A549 (cell line): ENCODE measurements around the gene DERA. TPM values are rescaled to one million over a fixed set of nuclear protein-coding genes. Genes with fewer than 3 reads are reported as not detected.

ENCODE experiments used
- ATAC-seq, 2 experiments: fragments of 200-7000 bp in 1 of 2; fragments of >200 bp in 1 of 2; cut with Nextera tagmentation in 1 of 2; cut with Tn5 transposase in 1 of 2; 3 replicates each; pipeline versions ENCODE4 v1.8.0 to v1.9.1; 2018 to 2020; ENCODE audit warnings: mild to moderate bottlenecking in 1 of 2, moderate library complexity in 1 of 2
- CTCF ChIA-PET: fragments of 300-600 bp; sonication (Branson Sonifier 250); formaldehyde crosslinking; extraction: SDS; loops from one replicate; lab custom pipeline; 2021; ENCODE audit warnings: antibody characterized with exemption, inconsistent platforms; lab: Yijun Ruan, JAX
- POLR2A ChIA-PET: fragments of 350-600 bp; formaldehyde crosslinking; extraction: SDS; loops from one replicate; lab custom pipeline; 2021; ENCODE audit warnings: antibody characterized with exemption, inconsistent platforms; lab: Yijun Ruan, JAX
- DNase-seq, 2 experiments: peaks; one replicate each; pipeline versions ENCODE4 v3.0.0 to v3.0.0-alpha.2; 2011 to 2016; ENCODE audit warnings: low read depth in 1 of 2, low spot score in 1 of 2
- FAIRE-seq: peaks from 2 replicates; lab custom pipeline; 2011; peaks lifted over from hg19 to GRCh38; lab: Jason Lieb, UNC
- H3K27ac ChIP-seq, 2 experiments: fragments of >200 bp; sonication (Bioruptor Twin); formaldehyde crosslinking; 3 replicates each; pipeline ENCODE4 v1.5.1; 2016 to 2017
- H3K4me1 ChIP-seq: fragments of >200 bp; sonication (Bioruptor Twin); formaldehyde crosslinking; 3 replicates; pipeline ENCODE4 v1.6.1; 2016
- H3K4me2 ChIP-seq: fragments of >200 bp; sonication (Bioruptor Twin); formaldehyde crosslinking; 3 replicates; pipeline ENCODE4 v1.6.1; 2016
- H3K4me3 ChIP-seq: fragments of >200 bp; sonication (Bioruptor Twin); formaldehyde crosslinking; 3 replicates; pipeline ENCODE4 v1.5.1; 2016
- H3K9me3 ChIP-seq: fragments of >200 bp; sonication (Bioruptor Twin); formaldehyde crosslinking; 3 replicates; pipeline ENCODE4 v1.6.1; 2016
- BHLHE40 ChIP-seq: IDR thresholded peaks from 2 replicates; pipeline ENCODE4 v1.6.1; 2012; ENCODE audit warnings: low read depth, low read length, inconsistent platforms
- CBX8 ChIP-seq: fragments of 200-600 bp; sonication (generic); IDR thresholded peaks from 2 replicates; pipeline ENCODE4 v1.6.1; 2016
- CHD2 ChIP-seq: fragments of 150-350 bp; IDR thresholded peaks from 2 replicates; pipeline ENCODE4 v1.6.1; 2014; ENCODE audit warnings: low read length; ENCODE audit not compliant: partially characterized antibody
- E2F6 ChIP-seq: IDR thresholded peaks from 2 replicates; pipeline ENCODE4 v1.6.1; 2012; ENCODE audit warnings: low read depth, borderline replicate concordance
- EHF ChIP-seq: fragments of 250-450 bp; sonication (Bioruptor Pico); IDR thresholded peaks from 2 replicates; pipeline ENCODE4 v1.5.0; 2020; ENCODE audit warnings: mild to moderate bottlenecking
- FOSB ChIP-seq: fragments of 250-450 bp; sonication (Bioruptor Pico); IDR thresholded peaks from 2 replicates; pipeline ENCODE4 v1.5.0; 2020; ENCODE audit warnings: mild to moderate bottlenecking, moderate library complexity
- HES2 ChIP-seq: fragments of >200 bp; sonication (Bioruptor Twin); formaldehyde crosslinking; IDR thresholded peaks from 2 replicates; pipeline ENCODE4 v1.6.1; 2016
- HMGXB4 ChIP-seq: fragments of 250-450 bp; sonication (Bioruptor Pico); IDR thresholded peaks from 2 replicates; pipeline ENCODE4 v1.5.0; 2021; ENCODE audit warnings: mild to moderate bottlenecking, moderate library complexity, borderline replicate concordance
- HOXA7 ChIP-seq: fragments of 250-450 bp; sonication (Bioruptor Pico); IDR thresholded peaks from 2 replicates; pipeline ENCODE4 v1.5.0; 2020; ENCODE audit warnings: mild to moderate bottlenecking, moderate library complexity
- HOXB5 ChIP-seq: fragments of 250-450 bp; sonication (Bioruptor Pico); IDR thresholded peaks from 2 replicates; pipeline ENCODE4 v1.5.0; 2020; ENCODE audit warnings: mild to moderate bottlenecking, moderate library complexity
- JUN ChIP-seq, 2 experiments: fragments of >200 bp; sonication (Bioruptor Twin); formaldehyde crosslinking; IDR thresholded peaks; 2 replicates in 1 of 2; 3 replicates in 1 of 2; pipeline ENCODE4 v1.6.1; 2016 to 2017
- JUNB ChIP-seq: fragments of >200 bp; sonication (Bioruptor Twin); formaldehyde crosslinking; IDR thresholded peaks from 2 replicates; pipeline ENCODE4 v1.6.1; 2016
- MAFK ChIP-seq: fragments of 450-650 bp; IDR thresholded peaks from 2 replicates; pipeline ENCODE4 v1.6.1; 2014; ENCODE audit not compliant: partially characterized antibody
- MAZ ChIP-seq: fragments of 150-350 bp; IDR thresholded peaks from 2 replicates; pipeline ENCODE4 v1.6.1; 2014; ENCODE audit warnings: antibody characterized with exemption, low read depth, low read length, borderline replicate concordance
- PBX3 ChIP-seq: IDR thresholded peaks from 2 replicates; pipeline ENCODE4 v1.6.1; 2012
- RARB ChIP-seq: fragments of 250-450 bp; sonication (Bioruptor Pico); IDR thresholded peaks from 2 replicates; pipeline ENCODE4 v1.8.0; 2021; ENCODE audit warnings: mild to moderate bottlenecking, moderate library complexity
- RFX5 ChIP-seq: fragments of 450-650 bp; IDR thresholded peaks from 2 replicates; pipeline ENCODE4 v1.7.1; 2014; ENCODE audit warnings: antibody characterized with exemption, mild to moderate bottlenecking, moderate library complexity
- SMC3 ChIP-seq: fragments of >200 bp; sonication (Bioruptor Twin); formaldehyde crosslinking; IDR thresholded peaks from 3 replicates; pipeline ENCODE4 v1.6.1; 2018; ENCODE audit warnings: inconsistent platforms
- SREBF2 ChIP-seq: fragments of 450-650 bp; IDR thresholded peaks from 2 replicates; pipeline ENCODE4 v1.6.1; 2014; ENCODE audit warnings: mild to moderate bottlenecking, moderate library complexity
- TP53 ChIP-seq: fragments of 250-450 bp; sonication (Bioruptor Pico); IDR thresholded peaks from 2 replicates; pipeline ENCODE4 v1.5.0; 2021; ENCODE audit warnings: mild to moderate bottlenecking, moderate library complexity
- ZNF302 ChIP-seq: fragments of 250-450 bp; sonication (Bioruptor Pico); IDR thresholded peaks from 2 replicates; pipeline ENCODE4 v1.9.0; 2021; ENCODE audit warnings: inconsistent platforms, mild to moderate bottlenecking, moderate library complexity
- ZSCAN20 ChIP-seq: fragments of 250-450 bp; sonication (Bioruptor Pico); IDR thresholded peaks from 2 replicates; pipeline ENCODE4 v1.8.0; 2022; ENCODE audit warnings: mild to moderate bottlenecking, moderate library complexity
- WGBS: methylation state at CpG from one replicate; pipeline ENCODE4 v1.1.6; 2017; ENCODE audit errors: missing lambda C conversion rate; 5-methylcytosine and 5-hydroxymethylcytosine counted together
- polyA plus RNA-seq, 4 experiments: library from polyadenylated mRNA; depleted of rRNA in 3 of 4; stranded (reverse); fragments of >200 nt; fragmentation: RNase III in 1 of 4; extraction: RNeasy Plus Mini Kit Qiagen cat#74134 plus additional on column Dnase treatment in 1 of 4; gene quantifications; 2 replicates in 3 of 4; 3 replicates in 1 of 4; pipeline ENCODE4 v1.2.3, GENCODE V29; 2011 to 2017

The DERA gene
- polyA plus RNA-seq, 2 of the 4 experiments (the other 2 are of a cell fraction) = 45.2 to 65.0 TPM

- TF ChIP-seq HMGXB4 (CRISPR knock-in tag) (no peak), SMC3 (no peak), TP53 (CRISPR knock-in tag) (no peak), SREBF2 (no peak), HOXB5 (CRISPR knock-in tag) (no peak), ZSCAN20 (CRISPR knock-in tag) (no peak), E2F6 (no peak)
Measured at GRCh38 chr12:16018306-16018705, 107.2 kb downstream of the DERA start (continued).

GRCh38 chr12:16019136-16019535, 108.0 kb downstream of the DERA start:
- H3K4me2 ChIP-seq = no peak overlapping the region
- FAIRE-seq (no peak), ATAC-seq (no peak), DNase-seq (no peak)
- H3K27ac ChIP-seq = no peak overlapping the region
- H3K4me1 ChIP-seq = no peaks in the 10 kb centered on the region
- H3K9me3 ChIP-seq = peaks cover 10% of the 10 kb centered on the region; the same call in 2 of the 3 replicates
- ChIA-PET POLR2A (no interaction called here), CTCF (no interaction called here)
- TF ChIP-seq RFX5 = no peak
- TF ChIP-seq RARB (CRISPR knock-in tag) = no peak
- TF ChIP-seq CHD2 = no peak
- TF ChIP-seq EHF (CRISPR knock-in tag) = no peak
- TF ChIP-seq CBX8 = no peak
- no peak for TF ChIP-seq ZNF302 (CRISPR knock-in tag)
- TF ChIP-seq JUNB = no peak
- TF ChIP-seq HOXB5 (CRISPR knock-in tag) = no peak
- TF ChIP-seq JUN (IDR thresholded peaks at IDR 0.05) = no peak
- no peak for TF ChIP-seq ZSCAN20 (CRISPR knock-in tag)
- no peak for TF ChIP-seq MAZ
- TF ChIP-seq, all 56 proteins: peak for 0
- H3K4me3 ChIP-seq = no peak overlapping the region

- POLR2A ChIA-PET = no interaction called here
- TF ChIP-seq RARB (CRISPR knock-in tag) = no peak
- TF ChIP-seq FOSB (CRISPR knock-in tag) = no peak
- TF ChIP-seq PBX3 = no peak
- no peak for TF ChIP-seq HES2
- no peak for TF ChIP-seq ZNF302 (CRISPR knock-in tag)
- TF ChIP-seq BHLHE40 = no peak
- no peak for TF ChIP-seq HOXA7 (CRISPR knock-in tag)
- no peak for TF ChIP-seq MAFK
- TF ChIP-seq, all 56 proteins: peak for 0
- FAIRE-seq = no peak
- no peak for ATAC-seq
- 88% methylated on average over 2 of the region's 2 CpGs for WGBS
- Histone ChIP-seq H3K4me2 (no peak overlapping the region), H3K4me3 (no peak overlapping the region), H3K27ac (no peak overlapping the region), H3K9me3 (0 out of 3 replicates have a peak, but pooled peaks cover 2% of the 10 kb centered on the region), H3K4me1 (no peaks in the 10 kb centered on the region)
- CTCF ChIA-PET = no interaction called here
- DNase-seq = no peak
Measured at GRCh38 chr12:16020031-16020430, 108.9 kb downstream of the DERA start.
